HEK293 (cell line): Measurements from ENCODE around the gene KRT71.

Experiments used
- CTCF ChIA-PET: fragments of 350-600 bp; formaldehyde crosslinking; extraction: SDS; loops from one replicate; lab custom pipeline; 2021; ENCODE audit warnings: antibody characterized with exemption; lab: Yijun Ruan, JAX
- POLR2A ChIA-PET: fragments of 300-600 bp; formaldehyde crosslinking; extraction: SDS; loops from one replicate; lab custom pipeline; 2020; ENCODE audit warnings: antibody characterized with exemption, inconsistent platforms; lab: Yijun Ruan, JAX
- H3K27ac ChIP-seq: fragments of 200-500 bp; sonication (Bioruptor generic); 2 replicates; pipeline ENCODE4 v1.5.1; 2014; ENCODE audit warnings: low read depth, low read length, control low read depth, inconsistent platforms; ENCODE audit errors: extremely low read depth
- H3K36me3 ChIP-seq, 2 experiments: fragments of 200-500 bp in 1 of 2; sonication (Bioruptor generic) in 1 of 2; 1 replicate in 1 of 2; 2 replicates in 1 of 2; pipeline ENCODE4 v1.5.1; 2014 to 2017; ENCODE audit warnings: inconsistent platforms in 2 of 2, low read length in 2 of 2; ENCODE audit not compliant: control insufficient read depth in 2 of 2, insufficient read depth in 1 of 2
- H3K4me1 ChIP-seq: fragments of 200-500 bp; sonication (Bioruptor generic); 2 replicates; pipeline ENCODE4 v1.5.1; 2014; ENCODE audit warnings: mild to moderate bottlenecking, low read length, inconsistent platforms; ENCODE audit not compliant: control insufficient read depth, insufficient read depth
- H3K4me3 ChIP-seq: 2 replicates; pipeline ENCODE4 v1.5.1; 2011; ENCODE audit warnings: low read depth, mild to moderate bottlenecking, control low read depth, low read length, moderate library complexity
- H3K9me3 ChIP-seq: fragments of 200-500 bp; sonication (Bioruptor generic); 2 replicates; pipeline ENCODE4 v1.5.1; 2014; ENCODE audit warnings: low read depth, low read length, inconsistent platforms; ENCODE audit not compliant: control insufficient read depth, insufficient read depth
- EGR2 ChIP-seq: fragments of 450-650 bp; formaldehyde crosslinking; IDR thresholded peaks from 2 replicates; pipeline ENCODE4 v1.5.1; 2016; ENCODE audit warnings: low read depth, missing biosample characterization, missing genetic modification characterization
- IKZF3 ChIP-seq: fragments of 450-650 bp; IDR thresholded peaks from 2 replicates; pipeline ENCODE4 v1.5.0; 2018; ENCODE audit warnings: missing biosample characterization, mild to moderate bottlenecking, missing genetic modification characterization, moderate library complexity
- ZFHX2 ChIP-seq: fragments of 450-650 bp; formaldehyde crosslinking; conservative IDR thresholded peaks from 2 replicates; pipeline ENCODE4 v1.5.1; 2016; ENCODE audit warnings: missing biosample characterization, missing genetic modification characterization
- ZNF394 ChIP-seq: fragments of 450-650 bp; formaldehyde crosslinking; IDR thresholded peaks from 2 replicates; pipeline ENCODE4 v1.5.1; 2016; ENCODE audit warnings: missing biosample characterization, missing genetic modification characterization, mild to moderate bottlenecking, moderate library complexity, borderline replicate concordance
- ZNF549 ChIP-seq: fragments of 450-650 bp; IDR thresholded peaks from 2 replicates; pipeline ENCODE4 v1.5.1; 2018; ENCODE audit warnings: missing biosample characterization, missing genetic modification characterization, mild to moderate bottlenecking, inconsistent platforms, moderate library complexity
- ZNF843 ChIP-seq: fragments of 450-650 bp; formaldehyde crosslinking; IDR thresholded peaks from 2 replicates; pipeline ENCODE4 v1.5.1; 2016; ENCODE audit warnings: missing biosample characterization, missing genetic modification characterization
- ZSCAN23 ChIP-seq: fragments of 450-650 bp; formaldehyde crosslinking; IDR thresholded peaks from 2 replicates; pipeline ENCODE4 v1.5.1; 2016; ENCODE audit warnings: missing biosample characterization, missing genetic modification characterization
- TF ChIP-seq, protein P1 (sequence below): fragments of 450-650 bp; formaldehyde crosslinking; IDR thresholded peaks from 2 replicates; pipeline ENCODE4 v1.5.1; 2016; ENCODE audit warnings: missing biosample characterization, missing genetic modification characterization
- TF ChIP-seq, protein P2 (sequence below): fragments of 450-650 bp; formaldehyde crosslinking; IDR thresholded peaks from 2 replicates; pipeline ENCODE4 v1.5.1; 2016; ENCODE audit warnings: missing biosample characterization, missing genetic modification characterization
- TF ChIP-seq, protein P3 (sequence below): fragments of 450-650 bp; formaldehyde crosslinking; IDR thresholded peaks from 2 replicates; pipeline ENCODE4 v1.5.1; 2016; ENCODE audit warnings: missing biosample characterization, missing genetic modification characterization, low read depth
- TF ChIP-seq, protein P4 (sequence below): fragments of 450-650 bp; formaldehyde crosslinking; IDR thresholded peaks from 2 replicates; pipeline ENCODE4 v1.5.1; 2016; ENCODE audit warnings: missing biosample characterization, missing genetic modification characterization
- TF ChIP-seq, protein P5 (sequence below): fragments of 450-650 bp; formaldehyde crosslinking; IDR thresholded peaks from 2 replicates; pipeline ENCODE4 v1.5.1; 2017; ENCODE audit warnings: missing biosample characterization, missing genetic modification characterization

Gene KRT71

DNA sequence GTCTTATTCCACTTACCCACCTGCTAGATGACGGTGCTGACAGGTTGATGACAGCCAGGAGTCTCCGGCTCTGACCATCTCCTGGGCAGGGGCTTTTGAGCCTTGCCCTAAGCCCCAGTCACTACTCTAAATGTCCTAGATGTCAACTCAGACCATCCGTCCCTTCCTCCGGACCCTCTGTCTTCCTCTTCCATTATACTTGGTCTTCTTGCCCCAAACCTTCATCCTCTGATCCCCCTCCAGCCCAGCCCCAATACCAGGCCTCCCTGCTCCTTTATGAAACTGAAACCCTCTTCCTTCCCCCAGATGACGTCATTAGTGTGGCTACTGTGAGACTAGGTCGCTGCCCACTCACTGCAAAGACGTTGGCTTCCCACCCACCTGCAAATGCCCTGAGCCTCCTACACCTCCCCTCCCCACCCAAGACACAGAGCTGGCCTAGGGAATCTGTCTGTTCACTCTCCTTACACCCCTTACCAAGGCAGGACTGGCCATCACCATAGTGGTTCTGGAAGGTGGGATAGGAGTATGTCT, 10.1 kb downstream of the KRT71 start:
- TF ChIP-seq, protein P1, sequence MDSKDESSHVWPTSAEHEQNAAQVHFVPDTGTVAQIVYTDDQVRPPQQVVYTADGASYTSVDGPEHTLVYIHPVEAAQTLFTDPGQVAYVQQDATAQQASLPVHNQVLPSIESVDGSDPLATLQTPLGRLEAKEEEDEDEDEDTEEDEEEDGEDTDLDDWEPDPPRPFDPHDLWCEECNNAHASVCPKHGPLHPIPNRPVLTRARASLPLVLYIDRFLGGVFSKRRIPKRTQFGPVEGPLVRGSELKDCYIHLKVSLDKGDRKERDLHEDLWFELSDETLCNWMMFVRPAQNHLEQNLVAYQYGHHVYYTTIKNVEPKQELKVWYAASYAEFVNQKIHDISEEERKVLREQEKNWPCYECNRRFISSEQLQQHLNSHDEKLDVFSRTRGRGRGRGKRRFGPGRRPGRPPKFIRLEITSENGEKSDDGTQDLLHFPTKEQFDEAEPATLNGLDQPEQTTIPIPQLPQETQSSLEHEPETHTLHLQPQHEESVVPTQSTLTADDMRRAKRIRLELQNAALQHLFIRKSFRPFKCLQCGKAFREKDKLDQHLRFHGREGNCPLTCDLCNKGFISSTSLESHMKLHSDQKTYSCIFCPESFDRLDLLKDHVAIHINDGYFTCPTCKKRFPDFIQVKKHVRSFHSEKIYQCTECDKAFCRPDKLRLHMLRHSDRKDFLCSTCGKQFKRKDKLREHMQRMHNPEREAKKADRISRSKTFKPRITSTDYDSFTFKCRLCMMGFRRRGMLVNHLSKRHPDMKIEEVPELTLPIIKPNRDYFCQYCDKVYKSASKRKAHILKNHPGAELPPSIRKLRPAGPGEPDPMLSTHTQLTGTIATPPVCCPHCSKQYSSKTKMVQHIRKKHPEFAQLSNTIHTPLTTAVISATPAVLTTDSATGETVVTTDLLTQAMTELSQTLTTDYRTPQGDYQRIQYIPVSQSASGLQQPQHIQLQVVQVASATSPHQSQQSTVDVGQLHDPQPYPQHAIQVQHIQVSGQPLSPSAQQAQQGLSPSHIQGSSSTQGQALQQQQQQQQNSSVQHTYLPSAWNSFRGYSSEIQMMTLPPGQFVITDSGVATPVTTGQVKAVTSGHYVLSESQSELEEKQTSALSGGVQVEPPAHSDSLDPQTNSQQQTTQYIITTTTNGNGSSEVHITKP (tag by site-specific recombination): peak; percentile 86
- TF ChIP-seq EGR2 (tag by site-specific recombination) (peak; percentile 98), ZFHX2 (tag by site-specific recombination) (peak; percentile 99), ZNF549 (tag by site-specific recombination) (peak; percentile 85)
- TF ChIP-seq, protein P2, sequence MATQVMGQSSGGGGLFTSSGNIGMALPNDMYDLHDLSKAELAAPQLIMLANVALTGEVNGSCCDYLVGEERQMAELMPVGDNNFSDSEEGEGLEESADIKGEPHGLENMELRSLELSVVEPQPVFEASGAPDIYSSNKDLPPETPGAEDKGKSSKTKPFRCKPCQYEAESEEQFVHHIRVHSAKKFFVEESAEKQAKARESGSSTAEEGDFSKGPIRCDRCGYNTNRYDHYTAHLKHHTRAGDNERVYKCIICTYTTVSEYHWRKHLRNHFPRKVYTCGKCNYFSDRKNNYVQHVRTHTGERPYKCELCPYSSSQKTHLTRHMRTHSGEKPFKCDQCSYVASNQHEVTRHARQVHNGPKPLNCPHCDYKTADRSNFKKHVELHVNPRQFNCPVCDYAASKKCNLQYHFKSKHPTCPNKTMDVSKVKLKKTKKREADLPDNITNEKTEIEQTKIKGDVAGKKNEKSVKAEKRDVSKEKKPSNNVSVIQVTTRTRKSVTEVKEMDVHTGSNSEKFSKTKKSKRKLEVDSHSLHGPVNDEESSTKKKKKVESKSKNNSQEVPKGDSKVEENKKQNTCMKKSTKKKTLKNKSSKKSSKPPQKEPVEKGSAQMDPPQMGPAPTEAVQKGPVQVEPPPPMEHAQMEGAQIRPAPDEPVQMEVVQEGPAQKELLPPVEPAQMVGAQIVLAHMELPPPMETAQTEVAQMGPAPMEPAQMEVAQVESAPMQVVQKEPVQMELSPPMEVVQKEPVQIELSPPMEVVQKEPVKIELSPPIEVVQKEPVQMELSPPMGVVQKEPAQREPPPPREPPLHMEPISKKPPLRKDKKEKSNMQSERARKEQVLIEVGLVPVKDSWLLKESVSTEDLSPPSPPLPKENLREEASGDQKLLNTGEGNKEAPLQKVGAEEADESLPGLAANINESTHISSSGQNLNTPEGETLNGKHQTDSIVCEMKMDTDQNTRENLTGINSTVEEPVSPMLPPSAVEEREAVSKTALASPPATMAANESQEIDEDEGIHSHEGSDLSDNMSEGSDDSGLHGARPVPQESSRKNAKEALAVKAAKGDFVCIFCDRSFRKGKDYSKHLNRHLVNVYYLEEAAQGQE (tag by site-specific recombination): no peak
- TF ChIP-seq, protein P3, sequence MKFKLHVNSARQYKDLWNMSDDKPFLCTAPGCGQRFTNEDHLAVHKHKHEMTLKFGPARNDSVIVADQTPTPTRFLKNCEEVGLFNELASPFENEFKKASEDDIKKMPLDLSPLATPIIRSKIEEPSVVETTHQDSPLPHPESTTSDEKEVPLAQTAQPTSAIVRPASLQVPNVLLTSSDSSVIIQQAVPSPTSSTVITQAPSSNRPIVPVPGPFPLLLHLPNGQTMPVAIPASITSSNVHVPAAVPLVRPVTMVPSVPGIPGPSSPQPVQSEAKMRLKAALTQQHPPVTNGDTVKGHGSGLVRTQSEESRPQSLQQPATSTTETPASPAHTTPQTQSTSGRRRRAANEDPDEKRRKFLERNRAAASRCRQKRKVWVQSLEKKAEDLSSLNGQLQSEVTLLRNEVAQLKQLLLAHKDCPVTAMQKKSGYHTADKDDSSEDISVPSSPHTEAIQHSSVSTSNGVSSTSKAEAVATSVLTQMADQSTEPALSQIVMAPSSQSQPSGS (tag by site-specific recombination): peak; percentile 83
- TF ChIP-seq, protein P4, sequence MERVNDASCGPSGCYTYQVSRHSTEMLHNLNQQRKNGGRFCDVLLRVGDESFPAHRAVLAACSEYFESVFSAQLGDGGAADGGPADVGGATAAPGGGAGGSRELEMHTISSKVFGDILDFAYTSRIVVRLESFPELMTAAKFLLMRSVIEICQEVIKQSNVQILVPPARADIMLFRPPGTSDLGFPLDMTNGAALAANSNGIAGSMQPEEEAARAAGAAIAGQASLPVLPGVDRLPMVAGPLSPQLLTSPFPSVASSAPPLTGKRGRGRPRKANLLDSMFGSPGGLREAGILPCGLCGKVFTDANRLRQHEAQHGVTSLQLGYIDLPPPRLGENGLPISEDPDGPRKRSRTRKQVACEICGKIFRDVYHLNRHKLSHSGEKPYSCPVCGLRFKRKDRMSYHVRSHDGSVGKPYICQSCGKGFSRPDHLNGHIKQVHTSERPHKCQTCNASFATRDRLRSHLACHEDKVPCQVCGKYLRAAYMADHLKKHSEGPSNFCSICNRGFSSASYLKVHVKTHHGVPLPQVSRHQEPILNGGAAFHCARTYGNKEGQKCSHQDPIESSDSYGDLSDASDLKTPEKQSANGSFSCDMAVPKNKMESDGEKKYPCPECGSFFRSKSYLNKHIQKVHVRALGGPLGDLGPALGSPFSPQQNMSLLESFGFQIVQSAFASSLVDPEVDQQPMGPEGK: no peak
- TF ChIP-seq, all 188 proteins: peak for 5
- no peak overlapping the region for H3K27ac ChIP-seq
- ChIA-PET CTCF (no interaction called here), POLR2A (no interaction called here)
- peaks cover 19% of the 10 kb centered on the region for H3K4me1 ChIP-seq
- no peaks in the 10 kb centered on the region for H3K36me3 ChIP-seq
- no peaks in the 10 kb centered on the region for H3K9me3 ChIP-seq
- H3K4me3 ChIP-seq: no peak overlapping the region

DNA sequence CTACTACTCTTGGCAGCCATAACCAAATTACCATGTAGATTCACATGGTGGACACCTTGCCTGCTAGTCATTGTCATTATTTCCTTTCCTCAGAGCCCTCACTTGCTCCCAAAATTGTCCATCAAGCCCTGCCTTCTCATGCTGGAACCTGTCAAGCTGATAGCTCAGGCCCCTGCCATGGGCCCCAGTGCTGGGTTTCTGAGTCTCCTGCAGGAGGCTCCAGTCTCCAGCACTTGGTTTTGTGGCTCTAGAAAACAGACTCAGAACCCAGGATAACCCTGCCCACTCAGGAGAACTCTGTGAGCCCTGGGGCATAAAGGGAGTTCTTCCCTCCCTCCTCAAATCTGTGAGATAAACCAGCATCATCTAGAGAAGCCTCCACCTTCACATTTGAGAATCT, 10.8 kb downstream of the KRT71 start:
- TF ChIP-seq ZNF843 (tag by site-specific recombination): no peak
- TF ChIP-seq, protein P5, sequence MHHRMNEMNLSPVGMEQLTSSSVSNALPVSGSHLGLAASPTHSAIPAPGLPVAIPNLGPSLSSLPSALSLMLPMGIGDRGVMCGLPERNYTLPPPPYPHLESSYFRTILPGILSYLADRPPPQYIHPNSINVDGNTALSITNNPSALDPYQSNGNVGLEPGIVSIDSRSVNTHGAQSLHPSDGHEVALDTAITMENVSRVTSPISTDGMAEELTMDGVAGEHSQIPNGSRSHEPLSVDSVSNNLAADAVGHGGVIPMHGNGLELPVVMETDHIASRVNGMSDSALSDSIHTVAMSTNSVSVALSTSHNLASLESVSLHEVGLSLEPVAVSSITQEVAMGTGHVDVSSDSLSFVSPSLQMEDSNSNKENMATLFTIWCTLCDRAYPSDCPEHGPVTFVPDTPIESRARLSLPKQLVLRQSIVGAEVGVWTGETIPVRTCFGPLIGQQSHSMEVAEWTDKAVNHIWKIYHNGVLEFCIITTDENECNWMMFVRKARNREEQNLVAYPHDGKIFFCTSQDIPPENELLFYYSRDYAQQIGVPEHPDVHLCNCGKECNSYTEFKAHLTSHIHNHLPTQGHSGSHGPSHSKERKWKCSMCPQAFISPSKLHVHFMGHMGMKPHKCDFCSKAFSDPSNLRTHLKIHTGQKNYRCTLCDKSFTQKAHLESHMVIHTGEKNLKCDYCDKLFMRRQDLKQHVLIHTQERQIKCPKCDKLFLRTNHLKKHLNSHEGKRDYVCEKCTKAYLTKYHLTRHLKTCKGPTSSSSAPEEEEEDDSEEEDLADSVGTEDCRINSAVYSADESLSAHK: no peak
- no peak for TF ChIP-seq ZNF394 (tag by site-specific recombination)
- no peak for TF ChIP-seq ZSCAN23 (tag by site-specific recombination)
- TF ChIP-seq IKZF3: no peak
- TF ChIP-seq, all 188 proteins: peak for 0
- POLR2A ChIA-PET: no interaction called here

More for the DNA sequence above, 10.8 kb downstream of the KRT71 start:
- peaks cover 19% of the 10 kb centered on the region for H3K4me1 ChIP-seq
- no peaks in the 10 kb centered on the region for H3K36me3 ChIP-seq
- CTCF ChIA-PET: no interaction called here
- no peak overlapping the region for H3K4me3 ChIP-seq
- H3K27ac ChIP-seq: no peak overlapping the region
- H3K9me3 ChIP-seq: no peaks in the 10 kb centered on the region
